MCF 10A (cell line): Measurements from ENCODE around the gene HHATL. TPM values are rescaled to one million over a fixed set of nuclear protein-coding genes. Genes with fewer than 3 reads are reported as not detected.

Experiments used
- BruUV-seq: library from RNA; stranded (reverse); fragments of 400-500 nt; replicated peaks from 2 replicates; lab custom pipeline; 2021; lab: Mats Ljungman, UMichigan
- CTCF ChIA-PET: fragments of 300-600 bp; sonication (Branson Sonifier 250); formaldehyde crosslinking; extraction: SDS; loops from one replicate; lab custom pipeline; 2021; ENCODE audit warnings: antibody characterized with exemption, inconsistent platforms; lab: Yijun Ruan, JAX
- POLR2A ChIA-PET: fragments of 300-600, 350-650 bp; sonication (Branson Sonifier 250); formaldehyde crosslinking; extraction: SDS; loops from one replicate; lab custom pipeline; 2020; ENCODE audit warnings: antibody characterized with exemption, inconsistent platforms; lab: Yijun Ruan, JAX
- DNase-seq: peaks from one replicate; pipeline ENCODE4 v3.0.0-alpha.2; 2018; ENCODE audit not compliant: unreplicated experiment
- H3K27ac Mint-ChIP-seq: one replicate; pipeline ENCODE4 v1.8.0; 2022; ENCODE audit warnings: mild to moderate bottlenecking, low read depth, mixed read lengths; ENCODE audit not compliant: unreplicated experiment
- H3K27me3 Mint-ChIP-seq: one replicate; pipeline ENCODE4 v1.8.0; 2022; ENCODE audit warnings: mixed read lengths; ENCODE audit not compliant: insufficient read depth, unreplicated experiment
- H3K36me3 Mint-ChIP-seq: one replicate; pipeline ENCODE4 v1.8.0; 2022; ENCODE audit warnings: mild to moderate bottlenecking, moderate library complexity, mixed read lengths; ENCODE audit not compliant: insufficient read depth, unreplicated experiment
- H3K4me1 Mint-ChIP-seq: one replicate; pipeline ENCODE4 v1.8.0; 2022; ENCODE audit warnings: mixed read lengths; ENCODE audit not compliant: insufficient read depth, unreplicated experiment
- H3K4me3 Mint-ChIP-seq: one replicate; pipeline ENCODE4 v1.8.0; 2022; ENCODE audit warnings: mild to moderate bottlenecking, moderate library complexity, mixed read lengths; ENCODE audit not compliant: unreplicated experiment
- H3K9me3 Mint-ChIP-seq: one replicate; pipeline ENCODE4 v1.8.0; 2022; ENCODE audit warnings: mixed read lengths; ENCODE audit not compliant: unreplicated experiment
- intact Hi-C: fragments of 100-400 bp; cut with micrococcal nuclease; formaldehyde crosslinking; loops from 2 replicates; pipeline ENCODE4 v1.14.1; 2022
- total RNA-seq: library from RNA; stranded (reverse); gene quantifications from 2 replicates; pipeline ENCODE4 v1.2.3, GENCODE V29; 2022
- TF ChIP-seq, protein P1 (sequence below): fragments of 200-600 bp; IDR thresholded peaks from one replicate; pipeline ENCODE4 v1.8.0; 2022; ENCODE audit warnings: antibody characterized with exemption, mild to moderate bottlenecking; ENCODE audit not compliant: unreplicated experiment

The HHATL gene
- total RNA-seq, 1 experiment from 2014 or later: not detected

DNA sequence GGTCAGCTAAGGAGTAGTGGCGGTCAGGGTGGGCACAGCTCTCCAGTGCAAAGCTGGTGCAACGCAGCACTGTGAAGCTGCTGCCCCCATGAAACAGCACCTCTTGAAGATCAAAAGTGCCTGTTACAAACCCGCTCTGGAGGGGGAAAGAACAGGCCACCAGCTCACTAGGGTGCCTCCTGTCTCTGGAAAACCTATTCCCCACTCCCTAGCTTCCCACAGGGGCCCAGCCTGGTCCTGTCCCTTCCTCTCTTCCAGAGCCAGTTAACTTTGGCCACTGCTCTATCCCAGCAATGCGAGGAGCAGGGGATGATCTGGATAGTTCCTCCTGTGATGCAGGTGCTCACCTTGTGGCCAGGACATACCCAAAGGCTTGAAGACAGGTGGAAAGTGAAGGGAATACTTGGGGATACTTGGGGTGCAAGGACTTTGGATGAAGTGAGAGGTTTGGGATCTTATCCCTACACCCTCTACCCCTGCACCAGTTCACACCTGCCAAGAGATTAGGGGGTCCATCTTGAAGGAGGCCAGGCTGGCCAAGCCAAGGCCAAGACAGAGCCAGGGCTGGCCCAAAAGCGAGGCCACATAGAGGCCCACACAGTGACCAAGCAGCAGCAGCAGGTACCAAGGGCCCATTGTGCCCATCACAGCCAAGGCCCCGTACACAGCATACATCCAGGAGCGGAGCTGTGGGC is 4.2 kb downstream of the HHATL start:
- no TSS peak for BruUV-seq
- Mint-ChIP-seq H3K27me3 (no peaks in the 10 kb centered on the region), H3K9me3 (no peaks in the 10 kb centered on the region), H3K27ac (no peak overlapping the region), H3K4me3 (no peak overlapping the region), H3K36me3 (no peaks in the 10 kb centered on the region), H3K4me1 (peaks cover 8% of the 10 kb centered on the region)
- intact Hi-C loops: no loop called here
- DNase-seq: no peak
- TF ChIP-seq, protein P1, sequence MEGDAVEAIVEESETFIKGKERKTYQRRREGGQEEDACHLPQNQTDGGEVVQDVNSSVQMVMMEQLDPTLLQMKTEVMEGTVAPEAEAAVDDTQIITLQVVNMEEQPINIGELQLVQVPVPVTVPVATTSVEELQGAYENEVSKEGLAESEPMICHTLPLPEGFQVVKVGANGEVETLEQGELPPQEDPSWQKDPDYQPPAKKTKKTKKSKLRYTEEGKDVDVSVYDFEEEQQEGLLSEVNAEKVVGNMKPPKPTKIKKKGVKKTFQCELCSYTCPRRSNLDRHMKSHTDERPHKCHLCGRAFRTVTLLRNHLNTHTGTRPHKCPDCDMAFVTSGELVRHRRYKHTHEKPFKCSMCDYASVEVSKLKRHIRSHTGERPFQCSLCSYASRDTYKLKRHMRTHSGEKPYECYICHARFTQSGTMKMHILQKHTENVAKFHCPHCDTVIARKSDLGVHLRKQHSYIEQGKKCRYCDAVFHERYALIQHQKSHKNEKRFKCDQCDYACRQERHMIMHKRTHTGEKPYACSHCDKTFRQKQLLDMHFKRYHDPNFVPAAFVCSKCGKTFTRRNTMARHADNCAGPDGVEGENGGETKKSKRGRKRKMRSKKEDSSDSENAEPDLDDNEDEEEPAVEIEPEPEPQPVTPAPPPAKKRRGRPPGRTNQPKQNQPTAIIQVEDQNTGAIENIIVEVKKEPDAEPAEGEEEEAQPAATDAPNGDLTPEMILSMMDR: no peak
- ChIA-PET CTCF (interaction anchor here (0.6 kb wide), 1 partner anchor 22 kb away, joined by 3 read pairs; no protein-coding TSS in a partner anchor), POLR2A (no interaction called here)

DNA sequence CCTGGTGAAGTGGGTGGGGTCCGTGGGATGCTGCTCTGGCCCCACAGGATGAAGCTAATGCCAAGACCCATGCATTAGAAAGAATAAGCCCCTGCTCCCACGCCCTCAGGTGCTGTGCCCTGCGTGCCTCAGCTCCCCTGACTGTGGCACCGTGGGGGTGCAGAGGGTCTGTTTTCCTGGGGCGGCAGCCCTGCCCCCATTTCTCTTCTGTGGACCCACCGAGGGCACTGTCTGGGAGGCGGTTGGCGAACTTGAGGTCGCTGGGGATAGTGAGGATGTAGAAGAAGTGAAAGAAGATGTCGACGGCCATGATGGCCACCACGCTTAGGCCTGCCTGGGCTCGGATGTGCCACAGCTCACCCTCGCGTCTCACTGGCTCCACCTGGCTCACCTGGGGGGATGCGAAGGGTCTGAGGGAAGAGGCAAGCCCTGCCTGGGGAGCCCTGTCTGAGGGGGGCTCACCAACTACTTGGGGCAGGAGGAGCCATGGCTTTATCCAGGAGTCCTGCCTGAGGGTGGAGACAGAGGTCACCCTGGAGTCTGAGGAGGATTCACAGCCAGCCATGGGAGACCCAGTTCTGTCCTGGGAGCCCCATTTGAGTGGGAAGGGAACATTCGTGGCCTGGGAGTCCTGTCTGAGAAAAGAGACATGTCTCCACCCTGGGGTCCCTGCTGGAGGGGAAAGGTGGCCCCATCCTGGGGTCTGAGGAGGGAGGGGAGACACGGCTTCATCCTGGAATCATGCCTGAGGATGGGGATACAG is 5.1 kb downstream of the HHATL start:
- no peak overlapping the region for H3K27ac Mint-ChIP-seq
- no peak overlapping the region for H3K4me3 Mint-ChIP-seq
- H3K27me3 Mint-ChIP-seq: no peaks in the 10 kb centered on the region
- H3K4me1 Mint-ChIP-seq: peaks cover 8% of the 10 kb centered on the region
- DNase-seq: no peak
- ChIA-PET POLR2A (no interaction called here), CTCF (interaction anchor here (0.6 kb wide), 1 partner anchor 22 kb away, joined by 3 read pairs; no protein-coding TSS in a partner anchor)
- no peaks in the 10 kb centered on the region for H3K36me3 Mint-ChIP-seq
- H3K9me3 Mint-ChIP-seq: no peaks in the 10 kb centered on the region
- TF ChIP-seq, protein P1: no peak
- no TSS peak for BruUV-seq
- intact Hi-C loops: no loop called here

DNA sequence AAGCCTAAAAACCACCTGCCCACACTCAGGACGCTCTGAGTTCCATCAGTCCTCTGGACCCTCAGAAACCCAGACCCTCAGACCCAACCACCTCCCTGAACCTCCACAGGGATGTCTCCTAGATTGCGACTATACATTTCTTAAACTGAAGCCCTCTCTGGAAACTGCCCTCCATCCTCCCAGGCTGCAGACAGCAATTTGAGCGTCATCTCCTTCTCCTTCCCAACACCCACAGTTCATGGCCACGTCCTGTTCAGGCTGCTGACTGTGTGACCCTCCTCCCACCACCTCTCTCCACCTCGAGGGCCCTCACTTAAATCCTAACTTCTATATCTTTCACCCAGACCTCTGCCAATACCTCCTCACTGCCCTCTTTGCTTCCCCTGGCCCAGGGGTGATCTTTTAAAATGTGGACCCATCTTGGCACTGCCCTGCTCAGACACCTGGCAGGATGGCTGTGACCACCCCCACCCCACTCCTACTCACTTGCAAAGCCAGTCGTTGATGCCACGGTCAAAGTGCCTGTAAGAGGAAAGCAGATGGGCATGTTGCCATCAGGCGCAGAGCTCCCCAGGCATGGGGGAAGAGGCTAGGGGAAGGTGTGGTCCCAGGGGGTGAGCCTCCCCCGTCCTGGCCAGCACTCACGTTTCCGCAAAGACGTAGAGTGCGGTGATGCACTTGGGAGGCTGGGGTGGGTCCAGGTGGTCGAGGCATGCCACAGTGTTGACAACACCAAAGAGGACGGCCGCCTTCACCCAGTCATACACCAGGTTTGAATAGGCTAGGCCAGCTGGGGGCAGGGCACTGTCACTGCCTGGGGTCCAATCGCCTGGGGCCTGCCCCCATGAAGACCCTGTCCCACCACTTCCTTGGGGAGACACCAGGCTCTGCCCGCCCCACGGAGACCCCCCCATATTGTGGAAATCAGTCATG is 6.0 kb downstream of the HHATL start:
- DNase-seq: no peak
- ChIA-PET POLR2A (no interaction called here), CTCF (no interaction called here)
- no peak overlapping the region for H3K27ac Mint-ChIP-seq
- no peak overlapping the region for H3K4me3 Mint-ChIP-seq
- intact Hi-C loops: no loop called here
- TF ChIP-seq, protein P1: no peak
- no peaks in the 10 kb centered on the region for H3K36me3 Mint-ChIP-seq
- peaks cover 6% of the 10 kb centered on the region for H3K4me1 Mint-ChIP-seq
- BruUV-seq: no TSS peak
- H3K9me3 Mint-ChIP-seq: no peaks in the 10 kb centered on the region
- no peaks in the 10 kb centered on the region for H3K27me3 Mint-ChIP-seq
